22Rv1 (cell line): Measurements from ENCODE around the gene C19orf81.

Experiments
- H3K27ac ChIP-seq: fragments of 450-650 bp; 2 replicates; pipeline ENCODE4 v1.5.1; 2017
- CTCF ChIP-seq: fragments of 450-650 bp; IDR thresholded peaks from 2 replicates; pipeline ENCODE4 v1.5.1; 2017; ENCODE audit warnings: mild to moderate bottlenecking
- ZFX ChIP-seq: fragments of 450-650 bp; IDR thresholded peaks from 2 replicates; pipeline ENCODE4 v1.6.1; 2017; ENCODE audit warnings: antibody characterized with exemption, borderline replicate concordance

The C19orf81 gene

GRCh38 chr19:50676625-50677197 is 27.5 kb downstream of the C19orf81 start:
- no peak for TF ChIP-seq CTCF
- TF ChIP-seq ZFX: no peak
- H3K27ac ChIP-seq: no peak overlapping the region

GRCh38 chr19:50677636-50678035 is 28.4 kb downstream of the C19orf81 start:
- H3K27ac ChIP-seq: no peak overlapping the region
- TF ChIP-seq ZFX (no peak), CTCF (no peak)

GRCh38 chr19:50678323-50678722 is 29.1 kb downstream of the C19orf81 start:
- TF ChIP-seq ZFX (no peak), CTCF (no peak)
- no peak overlapping the region for H3K27ac ChIP-seq

- TF ChIP-seq ZFX (no peak), CTCF (no peak)
- H3K27ac ChIP-seq: no peak overlapping the region
These were observed 30.2 kb downstream of the C19orf81 start for GRCh38 chr19:50679177-50680125.

GRCh38 chr19:50686310-50687032 is 37.2 kb downstream of the C19orf81 start:
- TF ChIP-seq CTCF (no peak), ZFX (no peak)
- H3K27ac ChIP-seq: no peak overlapping the region

- TF ChIP-seq CTCF: no peak
- no peak for TF ChIP-seq ZFX
- no peak overlapping the region for H3K27ac ChIP-seq
These were observed 39.5 kb downstream of the C19orf81 start for GRCh38 chr19:50688766-50689165.
